HG02798 (cell line): Measurements from ENCODE around the gene CRADD.
"Not testable (repeated sequence)": the region's sequence is repeated elsewhere in the genome, so short reads cannot be mapped to it uniquely, and the experiment has no call there.

Experiments
- ATAC-seq: cut with Tn5 transposase; IDR thresholded peaks from one replicate; pipeline ENCODE4 v1.9.1; 2021; ENCODE audit warnings: mild to moderate bottlenecking; ENCODE audit not compliant: unreplicated experiment, poor library complexity

The CRADD gene

GRCh38 chr12:93677195-93678064 is at the start of gene CRADD:
CRADD (plus strand) TSS chr12:93677375.
- peak; percentile 97 for ATAC-seq

- no peak for ATAC-seq
These were observed 44.8 kb upstream of the CRADD start for GRCh38 chr12:93632383-93632782.

GRCh38 chr12:93634416-93634815 is 42.8 kb upstream of the CRADD start:
- no peak for ATAC-seq

- no peak for ATAC-seq
These were observed 40.5 kb upstream of the CRADD start for GRCh38 chr12:93636708-93637107.

GRCh38 chr12:93638095-93638494 is 39.1 kb upstream of the CRADD start:
- ATAC-seq: no peak

- no peak for ATAC-seq
These were observed 38.2 kb upstream of the CRADD start for GRCh38 chr12:93638954-93639353.

- ATAC-seq: no peak
These were observed 37.8 kb upstream of the CRADD start for GRCh38 chr12:93639406-93639805.

- ATAC-seq: not testable (repeated sequence)
These were observed 35.8 kb upstream of the CRADD start for GRCh38 chr12:93641380-93641779.

GRCh38 chr12:93642751-93643150 is 34.4 kb upstream of the CRADD start:
- no peak for ATAC-seq

GRCh38 chr12:93645702-93646101 is 31.5 kb upstream of the CRADD start:
- no peak for ATAC-seq

- no peak for ATAC-seq
These were observed 26.5 kb upstream of the CRADD start for GRCh38 chr12:93650626-93651025.

- no peak for ATAC-seq
These were observed 24.1 kb upstream of the CRADD start for GRCh38 chr12:93653079-93653478.

- ATAC-seq: no peak
These were observed 23.5 kb upstream of the CRADD start for GRCh38 chr12:93653712-93654111.

- ATAC-seq: no peak
These were observed 22.8 kb upstream of the CRADD start for GRCh38 chr12:93654421-93654820.

GRCh38 chr12:93657071-93657470 is 20.1 kb upstream of the CRADD start:
- ATAC-seq: no peak

GRCh38 chr12:93661021-93661420 is 16.2 kb upstream of the CRADD start:
- ATAC-seq: no peak

- ATAC-seq: no peak
These were observed 14.0 kb upstream of the CRADD start for GRCh38 chr12:93663006-93663728.

- ATAC-seq: no peak
These were observed 13.5 kb upstream of the CRADD start for GRCh38 chr12:93663729-93664084.

- ATAC-seq: no peak
These were observed 12.5 kb upstream of the CRADD start for GRCh38 chr12:93664573-93665138.

GRCh38 chr12:93667672-93668071 is 9.5 kb upstream of the CRADD start:
- ATAC-seq: no peak

GRCh38 chr12:93668919-93669418 is 8.2 kb upstream of the CRADD start:
- peak; percentile 61 for ATAC-seq
